Vagina (tissue), 2 donors: Measurements from ENCODE around the gene EPB41L2. TPM values are rescaled to one million over a fixed set of nuclear protein-coding genes. Genes with fewer than 3 reads are reported as not detected.
"Not testable (repeated sequence)": the region's sequence is repeated elsewhere in the genome, so short reads cannot be mapped to it uniquely, and the experiment has no call there.

ENCODE experiments used
- DNase-seq, 2 donors: peaks; one replicate each; pipeline ENCODE4 v3.0.0-alpha.2; 2017; ENCODE audit errors: extremely low spot score in 2 of 2
- H3K27ac ChIP-seq: fragments of 200-600 bp; sonication (generic); one replicate; pipeline ENCODE4 v1.5.1; 2019
- H3K27me3 ChIP-seq: fragments of 200-600 bp; sonication (generic); one replicate; pipeline ENCODE4 v1.5.1; 2019
- H3K36me3 ChIP-seq, 2 donors: fragments of 200-600 bp; sonication (generic); one replicate each; pipeline ENCODE4 v1.5.1; 2017 to 2019
- H3K4me1 ChIP-seq: fragments of 200-600 bp; sonication (generic); one replicate; pipeline ENCODE4 v1.5.1; 2019
- H3K4me3 ChIP-seq, 2 donors: fragments of 200-600 bp; sonication (generic); 1 replicate in 1 of 2; 2 replicates in 1 of 2; pipeline ENCODE4 v1.5.1; 2016 to 2019
- H3K9me3 ChIP-seq: fragments of 200-600 bp; sonication (generic); one replicate; pipeline ENCODE4 v1.5.1; 2019
- POLR2A ChIP-seq, 2 donors: fragments of 450-650 bp; IDR thresholded peaks; one replicate each; pipeline ENCODE4 v1.6.1; 2017; ENCODE audit warnings: antibody characterized with exemption in 2 of 2, mild to moderate bottlenecking in 2 of 2, moderate library complexity in 2 of 2
- POLR2AphosphoS5 ChIP-seq, 2 donors: sonication (generic); formaldehyde crosslinking; IDR thresholded peaks; one replicate each; pipeline ENCODE4 v1.9.0; 2017; ENCODE audit warnings: antibody characterized with exemption in 2 of 2, mild to moderate bottlenecking in 2 of 2, low read depth in 1 of 2; ENCODE audit not compliant: insufficient read depth in 1 of 2
- intact Hi-C: fragments of 100-400 bp; cut with DNase I; formaldehyde crosslinking; loops from one replicate; pipeline ENCODE4 v1.15.1; 2023
- total RNA-seq: library from RNA; depleted of rRNA; stranded (reverse); fragments of >200 nt; gene quantifications from one replicate; pipeline ENCODE4 v1.2.3, GENCODE V29; 2016
- TF ChIP-seq, protein P1 (sequence below), 3 experiments: fragments of 450-650 bp in 2 of 3; fragments of 200-600 bp in 1 of 3; sonication (generic) in 1 of 3; IDR thresholded peaks; one replicate each; pipeline ENCODE4 v1.5.1; 2017 to 2019; ENCODE audit warnings: antibody characterized with exemption in 3 of 3, mild to moderate bottlenecking in 2 of 3, moderate library complexity in 2 of 3

The EPB41L2 gene
- total RNA-seq, 1 donor from 2014 or later = 96.7 TPM

DNA sequence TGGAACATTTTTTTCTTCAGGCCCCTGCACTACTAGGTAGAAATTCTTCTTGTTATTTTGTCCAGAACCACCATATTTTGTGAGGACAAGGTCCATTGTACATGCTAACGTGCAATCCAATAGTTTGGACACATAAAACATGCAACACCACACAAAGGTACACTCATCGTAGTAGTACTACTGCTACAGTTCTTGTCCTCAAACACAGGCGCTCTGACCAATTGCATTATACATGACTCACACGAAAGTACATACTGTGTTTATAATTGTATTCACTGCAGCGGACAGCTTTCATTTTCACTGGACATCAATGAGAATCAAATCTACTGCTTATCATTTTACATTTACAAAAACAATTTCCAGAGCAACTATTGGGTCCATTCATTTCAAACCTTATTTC lies 251.1 kb downstream of the EPB41L2 start:
- no peak for DNase-seq
- Histone ChIP-seq H3K9me3 (no peaks in the 10 kb centered on the region), H3K27me3 (no peaks in the 10 kb centered on the region), H3K27ac (no peak overlapping the region), H3K36me3 (no peaks in the 10 kb centered on the region), H3K4me3 (no peak overlapping the region), H3K4me1 (no peaks in the 10 kb centered on the region)
- intact Hi-C loops = no loop called here
- TF ChIP-seq, protein P1, sequence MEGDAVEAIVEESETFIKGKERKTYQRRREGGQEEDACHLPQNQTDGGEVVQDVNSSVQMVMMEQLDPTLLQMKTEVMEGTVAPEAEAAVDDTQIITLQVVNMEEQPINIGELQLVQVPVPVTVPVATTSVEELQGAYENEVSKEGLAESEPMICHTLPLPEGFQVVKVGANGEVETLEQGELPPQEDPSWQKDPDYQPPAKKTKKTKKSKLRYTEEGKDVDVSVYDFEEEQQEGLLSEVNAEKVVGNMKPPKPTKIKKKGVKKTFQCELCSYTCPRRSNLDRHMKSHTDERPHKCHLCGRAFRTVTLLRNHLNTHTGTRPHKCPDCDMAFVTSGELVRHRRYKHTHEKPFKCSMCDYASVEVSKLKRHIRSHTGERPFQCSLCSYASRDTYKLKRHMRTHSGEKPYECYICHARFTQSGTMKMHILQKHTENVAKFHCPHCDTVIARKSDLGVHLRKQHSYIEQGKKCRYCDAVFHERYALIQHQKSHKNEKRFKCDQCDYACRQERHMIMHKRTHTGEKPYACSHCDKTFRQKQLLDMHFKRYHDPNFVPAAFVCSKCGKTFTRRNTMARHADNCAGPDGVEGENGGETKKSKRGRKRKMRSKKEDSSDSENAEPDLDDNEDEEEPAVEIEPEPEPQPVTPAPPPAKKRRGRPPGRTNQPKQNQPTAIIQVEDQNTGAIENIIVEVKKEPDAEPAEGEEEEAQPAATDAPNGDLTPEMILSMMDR (IDR thresholded peaks at IDR 0.05) = no peak
- TF ChIP-seq POLR2A (IDR thresholded peaks at IDR 0.05) (no peak), POLR2AphosphoS5 (IDR thresholded peaks at IDR 0.05; ENCODE audit: insufficient read depth in 1 of 2, low read depth in 1 of 2) (no peak)

DNA sequence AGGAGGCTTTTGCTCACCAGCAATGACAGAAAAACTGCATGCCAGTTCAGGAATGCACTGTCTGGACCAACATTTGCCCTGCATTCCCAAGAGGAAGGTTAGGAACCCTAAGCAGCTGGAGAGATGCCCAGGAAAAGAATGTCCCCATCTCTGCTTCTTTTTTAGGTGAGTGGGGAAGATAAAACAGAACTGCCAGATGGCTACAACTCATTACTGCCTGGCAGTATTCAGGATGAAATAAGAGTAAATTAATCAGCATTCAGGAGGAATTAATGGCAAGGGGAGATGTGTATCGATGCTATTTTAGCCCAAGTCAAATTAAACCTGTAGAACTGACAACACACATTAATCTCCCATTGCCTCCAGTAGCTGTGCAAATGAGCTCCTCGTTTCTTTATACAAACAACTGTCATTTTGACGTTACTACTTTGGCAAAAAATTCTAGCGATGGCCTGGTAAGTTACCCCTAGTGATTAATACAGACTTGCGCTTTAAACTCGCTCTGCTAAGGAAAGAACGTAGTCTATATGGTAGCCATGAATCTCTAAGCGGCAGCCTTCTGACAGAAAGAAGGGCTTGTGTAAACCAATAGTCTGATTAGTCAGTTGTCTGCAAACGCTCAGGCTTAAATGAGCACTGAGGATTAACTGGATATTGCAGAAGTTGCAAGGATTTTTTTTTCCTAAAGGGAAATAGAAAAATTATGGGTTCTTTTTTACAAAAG lies 252.6 kb downstream of the EPB41L2 start:
- no peak overlapping the region for H3K27ac ChIP-seq
- DNase-seq = no peak
- no peaks in the 10 kb centered on the region for H3K36me3 ChIP-seq
- TF ChIP-seq POLR2AphosphoS5 (IDR thresholded peaks at IDR 0.05; ENCODE audit: insufficient read depth in 1 of 2, low read depth in 1 of 2) (no peak), POLR2A (IDR thresholded peaks at IDR 0.05) (no peak)
- H3K4me1 ChIP-seq = no peaks in the 10 kb centered on the region
- H3K27me3 ChIP-seq = no peaks in the 10 kb centered on the region
- intact Hi-C loops = no loop called here
- no peak overlapping the region for H3K4me3 ChIP-seq
- no peaks in the 10 kb centered on the region for H3K9me3 ChIP-seq

GRCh38 chr6:130801368-130801767 lies 261.7 kb downstream of the EPB41L2 start:
- H3K4me3 ChIP-seq, intact Hi-C loops, H3K27me3 ChIP-seq, H3K36me3 ChIP-seq, H3K9me3 ChIP-seq, H3K27ac ChIP-seq, DNase-seq, H3K4me1 ChIP-seq: not testable (repeated sequence)

GRCh38 chr6:130797061-130797460 lies 266.0 kb downstream of the EPB41L2 start:
- Histone ChIP-seq H3K27me3 (no peaks in the 10 kb centered on the region), H3K9me3 (no peaks in the 10 kb centered on the region), H3K36me3 (no peaks in the 10 kb centered on the region), H3K4me1 (no peaks in the 10 kb centered on the region), H3K4me3 (no peak overlapping the region), H3K27ac (no peak overlapping the region)
- intact Hi-C loops = no loop called here
- TF ChIP-seq, protein P1 (IDR thresholded peaks at IDR 0.05) = no peak
- TF ChIP-seq POLR2A (IDR thresholded peaks at IDR 0.05) (no peak), POLR2AphosphoS5 (IDR thresholded peaks at IDR 0.05; ENCODE audit: insufficient read depth in 1 of 2, low read depth in 1 of 2) (no peak)
- no peak for DNase-seq

GRCh38 chr6:130796313-130796905 lies 266.6 kb downstream of the EPB41L2 start:
- TF ChIP-seq POLR2A (IDR thresholded peaks at IDR 0.05) (no peak), POLR2AphosphoS5 (IDR thresholded peaks at IDR 0.05; ENCODE audit: insufficient read depth in 1 of 2, low read depth in 1 of 2) (no peak)
- TF ChIP-seq, protein P1 (IDR thresholded peaks at IDR 0.05) = no peak

GRCh38 chr6:130794738-130795137 lies 268.3 kb downstream of the EPB41L2 start:
- H3K27ac ChIP-seq = no peak overlapping the region
- no peaks in the 10 kb centered on the region for H3K36me3 ChIP-seq
- no peaks in the 10 kb centered on the region for H3K4me1 ChIP-seq
- no peak overlapping the region for H3K4me3 ChIP-seq
- no peaks in the 10 kb centered on the region for H3K27me3 ChIP-seq
- no peaks in the 10 kb centered on the region for H3K9me3 ChIP-seq
- intact Hi-C loops = no loop called here
- DNase-seq = no peak
- no peak for TF ChIP-seq POLR2AphosphoS5 (IDR thresholded peaks at IDR 0.05; ENCODE audit: insufficient read depth in 1 of 2, low read depth in 1 of 2)
- TF ChIP-seq, protein P1 (IDR thresholded peaks at IDR 0.05) = no peak
- TF ChIP-seq POLR2A (IDR thresholded peaks at IDR 0.05) = no peak

More at GRCh38 chr6:130796313-130796905, 266.6 kb downstream of the EPB41L2 start:
- Histone ChIP-seq H3K36me3 (no peaks in the 10 kb centered on the region), H3K4me1 (no peaks in the 10 kb centered on the region), H3K9me3 (no peaks in the 10 kb centered on the region), H3K27me3 (no peaks in the 10 kb centered on the region), H3K4me3 (no peak overlapping the region), H3K27ac (no peak overlapping the region)
- intact Hi-C loops = no loop called here
- DNase-seq = no peak
